ENCODE measurements around the gene SEL1L. TPM values are rescaled to one million over a fixed set of nuclear protein-coding genes. Genes with fewer than 3 reads are reported as not detected.

The SEL1L gene
- total RNA-seq, 2 experiments from 2014 or later = 58.3 to 185 TPM

GRCh38 chr14:81536241-81536771, 2.7 kb upstream of the SEL1L start:
- Histone ChIP-seq H3K79me2 (ENCODE audit: insufficient read depth, low read depth, low read length) (peaks cover 22% of the 10 kb centered on the region), H3K9me2 (ENCODE audit: insufficient read depth, low read length) (no peaks in the 10 kb centered on the region), H3K4me1 (ENCODE audit: insufficient read depth, low read length, poor library complexity, severe bottlenecking) (peaks cover 22% of the 10 kb centered on the region), H3K9me3 (ENCODE audit: low read length) (0 out of 2 replicates have a peak, but pooled peaks cover 6% of the 10 kb centered on the region), H3K36me3 (ENCODE audit: insufficient read depth, low read length) (peaks cover 8% of the 10 kb centered on the region; the same call in 1 of the 2 replicates), H3K4me3 (ENCODE audit: low read depth, low read length, poor library complexity, severe bottlenecking) (no peak overlapping the region), H3K27ac (ENCODE audit: low read depth, low read length, poor library complexity, severe bottlenecking) (no peak overlapping the region), H2AFZ (ENCODE audit: low read length) (no peak overlapping the region), H4K20me1 (ENCODE audit: insufficient read depth, low read length) (peaks cover 17% of the 10 kb centered on the region; the same call in 1 of the 2 replicates), H3K4me2 (ENCODE audit: low read length) (no peak overlapping the region)
- intact Hi-C loops (cut with micrococcal nuclease; ENCODE audit: unreplicated experiment) = loop anchor here (10.0 kb wide), 1 partner anchor 602 kb away; no protein-coding TSS in a partner anchor
- CTCF ChIA-PET (ENCODE audit: unreplicated experiment) = no interaction called here
- DNase-seq (ENCODE audit: low spot score) = no peak
- no TSS peak for BruUV-seq (replicated peaks)
- no peak for TF ChIP-seq CTCF (conservative IDR thresholded peaks at IDR 0.05; ENCODE audit: low read length)
- no peak for TF ChIP-seq EZH2phosphoT487 (IDR thresholded peaks at IDR 0.05; ENCODE audit: borderline replicate concordance, low read depth, low read length)
- POLR2A ChIA-PET = no interaction called here

GRCh38 chr14:81535396-81536164, 1.9 kb upstream of the SEL1L start:
- Histone ChIP-seq H3K4me1 (ENCODE audit: insufficient read depth, low read length, poor library complexity, severe bottlenecking) (peaks cover 30% of the 10 kb centered on the region), H3K9me2 (ENCODE audit: insufficient read depth, low read length) (no peaks in the 10 kb centered on the region), H3K4me2 (ENCODE audit: low read length) (no peak overlapping the region), H3K4me3 (ENCODE audit: low read depth, low read length, poor library complexity, severe bottlenecking) (no peak overlapping the region), H3K27ac (ENCODE audit: low read depth, low read length, poor library complexity, severe bottlenecking) (no peak overlapping the region), H3K79me2 (ENCODE audit: insufficient read depth, low read depth, low read length) (peaks cover 30% of the 10 kb centered on the region), H4K20me1 (ENCODE audit: insufficient read depth, low read length) (peaks cover 17% of the 10 kb centered on the region; the same call in 1 of the 2 replicates), H3K36me3 (ENCODE audit: insufficient read depth, low read length) (peaks cover 15% of the 10 kb centered on the region; the same call in 1 of the 2 replicates), H2AFZ (ENCODE audit: low read length) (peak overlapping the region; percentile 90; the same call in 1 of the 2 replicates), H3K9me3 (ENCODE audit: low read length) (0 out of 2 replicates have a peak, but pooled peaks cover 6% of the 10 kb centered on the region)
- TF ChIP-seq CTCF (conservative IDR thresholded peaks at IDR 0.05; ENCODE audit: low read length) (no peak), EZH2phosphoT487 (IDR thresholded peaks at IDR 0.05; ENCODE audit: borderline replicate concordance, low read depth, low read length) (no peak)
- no peak for DNase-seq (ENCODE audit: low spot score)
- intact Hi-C loops (cut with micrococcal nuclease; ENCODE audit: unreplicated experiment) = loop anchor here (10.0 kb wide), 1 partner anchor 601 kb away; no protein-coding TSS in a partner anchor
- no TSS peak for BruUV-seq (replicated peaks)
- ChIA-PET POLR2A (interaction anchor here (1.1 kb wide), 1 partner anchor 592 kb away, joined by 3 read pairs; no protein-coding TSS in a partner anchor), CTCF (ENCODE audit: unreplicated experiment) (no interaction called here)
